Osteoblast (primary cell): ENCODE results near the gene SLC25A19. TPM values are rescaled to one million over a fixed set of nuclear protein-coding genes. Genes with fewer than 3 reads are reported as not detected.

Experiments
- DNase-seq: peaks from one replicate; pipeline ENCODE4 v3.0.0; 2011; ENCODE audit warnings: low spot score, mixed read lengths; ENCODE audit not compliant: insufficient read length; ENCODE audit errors: missing footprints
- H2AFZ ChIP-seq: 2 replicates; pipeline ENCODE4 v1.6.0; 2011; ENCODE audit warnings: mild to moderate bottlenecking, low read length
- H3K27ac ChIP-seq: 2 replicates; pipeline ENCODE4 v1.5.1; 2011; ENCODE audit warnings: mild to moderate bottlenecking, low read depth, low read length, moderate library complexity
- H3K27me3 ChIP-seq: 2 replicates; pipeline ENCODE4 v1.6.0; 2012; ENCODE audit warnings: mild to moderate bottlenecking, control low read depth, inconsistent platforms, low read length, moderate library complexity; ENCODE audit not compliant: insufficient read depth
- H3K36me3 ChIP-seq: 2 replicates; pipeline ENCODE4 v1.5.1; 2011; ENCODE audit warnings: mild to moderate bottlenecking, low read length, control low read depth, moderate library complexity; ENCODE audit not compliant: insufficient read depth
- H3K4me1 ChIP-seq: 2 replicates; pipeline ENCODE4 v1.5.1; 2011; ENCODE audit warnings: mild to moderate bottlenecking, low read length, control low read depth, moderate library complexity; ENCODE audit not compliant: insufficient read depth
- H3K4me2 ChIP-seq: 2 replicates; pipeline ENCODE4 v1.6.0; 2011; ENCODE audit warnings: mild to moderate bottlenecking, low read length; ENCODE audit not compliant: insufficient read depth
- H3K4me3 ChIP-seq: fragments of 200-600 bp; sonication (generic); 3 replicates; pipeline ENCODE4 v1.5.1; 2012; ENCODE audit warnings: mild to moderate bottlenecking, low read length, inconsistent platforms; ENCODE audit not compliant: insufficient read depth
- H3K79me2 ChIP-seq: 2 replicates; pipeline ENCODE4 v1.6.0; 2012; ENCODE audit warnings: mild to moderate bottlenecking, low read length, control low read depth, inconsistent platforms; ENCODE audit not compliant: insufficient read depth
- H3K9me3 ChIP-seq: 2 replicates; pipeline ENCODE4 v1.5.1; 2011; ENCODE audit warnings: low read depth, low read length, control low read depth
- H4K20me1 ChIP-seq: 2 replicates; pipeline ENCODE4 v1.6.0; 2012; ENCODE audit warnings: mild to moderate bottlenecking, low read length, control low read depth; ENCODE audit not compliant: insufficient read depth
- total RNA-seq: library from RNA; depleted of rRNA; stranded (reverse); fragments of >200 nt; gene quantifications from 2 replicates; pipeline ENCODE4 v1.2.3, GENCODE V29; 2012
- TF ChIP-seq, protein P1 (sequence below): IDR thresholded peaks from 2 replicates; pipeline ENCODE4 v1.5.1; 2011; ENCODE audit warnings: mild to moderate bottlenecking, low read depth, low read length, moderate library complexity; ENCODE audit errors: extremely low read depth

SLC25A19 gene
- total RNA-seq, 1 donor: 4.7 TPM

DNA sequence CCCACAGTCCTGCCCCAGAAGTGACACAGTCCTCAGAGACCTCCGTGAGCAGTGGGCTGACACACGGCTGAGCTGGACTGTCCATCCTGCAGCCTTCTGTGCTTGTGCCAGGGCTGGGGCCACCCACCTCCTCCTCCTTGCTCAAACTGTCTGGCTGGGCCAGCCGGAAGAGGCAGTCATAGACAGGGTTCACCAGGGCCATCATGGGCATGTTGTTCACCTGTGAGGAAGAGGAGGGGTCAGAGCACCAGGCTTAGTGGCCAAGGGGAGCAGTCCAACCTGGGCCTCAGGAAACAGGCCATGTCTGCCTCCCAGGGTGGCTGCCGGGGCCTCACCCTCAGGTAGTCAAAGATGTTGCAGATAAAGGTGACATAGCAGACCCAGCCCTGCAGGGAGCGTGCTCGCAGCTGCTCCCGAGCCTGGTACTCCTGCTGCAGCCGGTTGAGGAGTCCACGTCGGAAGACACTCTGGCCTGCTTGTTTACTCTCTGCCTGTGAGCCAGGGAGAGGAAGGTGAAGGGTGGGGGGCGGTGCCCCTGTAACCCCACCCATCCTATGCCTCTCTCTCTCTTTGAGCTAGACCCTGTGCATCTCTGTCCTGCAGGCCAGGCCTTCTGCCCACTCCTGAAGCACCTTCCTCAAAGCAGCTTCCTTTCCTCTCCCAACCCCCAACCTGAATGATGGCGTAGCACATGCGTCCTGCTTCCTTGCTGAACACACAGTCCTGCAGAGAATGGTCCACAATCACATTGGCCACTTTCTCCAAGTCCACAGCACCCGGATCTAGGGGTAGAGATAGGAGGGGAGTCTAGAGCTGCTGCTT is 21.6 kb downstream of the SLC25A19 start:
- no peak overlapping the region for H2AFZ ChIP-seq
- H3K27me3 ChIP-seq: no peaks in the 10 kb centered on the region
- DNase-seq: no peak
- peaks cover 9% of the 10 kb centered on the region for H3K79me2 ChIP-seq
- H3K4me2 ChIP-seq: no peak overlapping the region
- peaks cover 29% of the 10 kb centered on the region for H3K36me3 ChIP-seq
- H3K9me3 ChIP-seq: no peaks in the 10 kb centered on the region
- peaks cover 4% of the 10 kb centered on the region for H4K20me1 ChIP-seq
- TF ChIP-seq, protein P1, sequence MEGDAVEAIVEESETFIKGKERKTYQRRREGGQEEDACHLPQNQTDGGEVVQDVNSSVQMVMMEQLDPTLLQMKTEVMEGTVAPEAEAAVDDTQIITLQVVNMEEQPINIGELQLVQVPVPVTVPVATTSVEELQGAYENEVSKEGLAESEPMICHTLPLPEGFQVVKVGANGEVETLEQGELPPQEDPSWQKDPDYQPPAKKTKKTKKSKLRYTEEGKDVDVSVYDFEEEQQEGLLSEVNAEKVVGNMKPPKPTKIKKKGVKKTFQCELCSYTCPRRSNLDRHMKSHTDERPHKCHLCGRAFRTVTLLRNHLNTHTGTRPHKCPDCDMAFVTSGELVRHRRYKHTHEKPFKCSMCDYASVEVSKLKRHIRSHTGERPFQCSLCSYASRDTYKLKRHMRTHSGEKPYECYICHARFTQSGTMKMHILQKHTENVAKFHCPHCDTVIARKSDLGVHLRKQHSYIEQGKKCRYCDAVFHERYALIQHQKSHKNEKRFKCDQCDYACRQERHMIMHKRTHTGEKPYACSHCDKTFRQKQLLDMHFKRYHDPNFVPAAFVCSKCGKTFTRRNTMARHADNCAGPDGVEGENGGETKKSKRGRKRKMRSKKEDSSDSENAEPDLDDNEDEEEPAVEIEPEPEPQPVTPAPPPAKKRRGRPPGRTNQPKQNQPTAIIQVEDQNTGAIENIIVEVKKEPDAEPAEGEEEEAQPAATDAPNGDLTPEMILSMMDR: peak; percentile 6
- H3K4me3 ChIP-seq: no peak overlapping the region
- H3K27ac ChIP-seq: no peak overlapping the region
- H3K4me1 ChIP-seq: peaks cover 36% of the 10 kb centered on the region

DNA sequence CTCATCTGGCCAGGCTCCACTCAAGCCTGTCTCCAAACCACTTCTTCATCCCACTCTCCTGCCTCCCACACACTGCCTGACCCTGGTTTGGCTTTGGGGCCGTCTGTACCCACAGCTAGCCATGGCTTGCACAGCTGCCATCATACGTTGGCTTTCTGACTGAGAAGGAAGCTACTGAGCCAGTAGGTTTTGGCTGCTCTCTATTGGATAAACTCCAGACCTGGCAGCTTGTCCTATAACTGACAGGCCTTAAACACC is 22.2 kb downstream of the SLC25A19 start:
- no peaks in the 10 kb centered on the region for H3K9me3 ChIP-seq
- TF ChIP-seq, protein P1: no peak
- peaks cover 29% of the 10 kb centered on the region for H3K36me3 ChIP-seq
- H3K27me3 ChIP-seq: no peaks in the 10 kb centered on the region
- no peak overlapping the region for H3K27ac ChIP-seq
- peaks cover 14% of the 10 kb centered on the region for H3K79me2 ChIP-seq
- no peak overlapping the region for H2AFZ ChIP-seq
- no peaks in the 10 kb centered on the region for H4K20me1 ChIP-seq
- H3K4me1 ChIP-seq: peaks cover 36% of the 10 kb centered on the region
- no peak for DNase-seq
- H3K4me2 ChIP-seq: no peak overlapping the region
- no peak overlapping the region for H3K4me3 ChIP-seq

DNA sequence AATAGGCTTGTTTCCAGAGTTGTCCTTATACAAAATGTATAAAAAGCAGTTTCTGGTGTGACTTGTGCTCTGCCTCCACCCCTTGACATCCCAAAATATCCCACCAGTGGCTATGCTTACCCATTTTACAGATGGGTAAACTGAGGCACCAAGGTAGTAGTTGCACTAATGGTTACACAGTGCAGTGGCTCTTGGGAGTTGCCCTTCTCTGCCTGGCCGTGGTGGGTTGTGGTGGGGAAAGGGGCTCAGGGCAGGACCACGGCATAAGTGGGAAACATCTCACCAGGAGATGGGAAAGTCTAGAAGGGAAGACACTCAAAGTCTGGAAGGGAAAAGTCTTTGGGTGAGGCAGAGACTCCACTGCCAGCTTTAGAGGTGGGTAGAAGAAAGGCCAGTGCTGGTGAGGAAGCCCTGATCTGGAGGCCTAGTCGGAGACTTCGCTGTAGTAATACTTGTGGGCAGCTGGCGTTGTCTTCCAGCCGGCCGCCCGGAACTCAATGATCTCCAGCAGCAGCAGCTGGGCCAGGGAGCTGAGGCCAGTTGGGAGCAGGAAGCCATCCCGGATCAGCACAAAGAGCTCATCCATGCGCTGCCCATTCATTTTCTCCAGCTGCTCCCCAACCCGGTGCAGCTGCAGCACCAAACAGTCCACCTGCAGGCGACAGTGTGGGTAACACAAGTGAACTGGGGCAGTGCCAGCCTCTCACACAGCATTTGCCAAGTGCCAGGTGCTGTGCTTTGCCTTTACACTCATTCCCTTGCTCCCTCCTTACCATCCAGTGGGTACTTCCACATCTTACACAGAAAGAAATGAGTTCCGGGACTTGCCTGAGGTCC is 22.7 kb downstream of the SLC25A19 start:
- DNase-seq: peak; percentile 68
- Histone ChIP-seq H3K4me2 (no peak overlapping the region), H4K20me1 (no peaks in the 10 kb centered on the region), H3K4me1 (peaks cover 31% of the 10 kb centered on the region), H3K4me3 (no peak overlapping the region), H3K27me3 (no peaks in the 10 kb centered on the region), H3K36me3 (peaks cover 29% of the 10 kb centered on the region), H3K27ac (no peak overlapping the region), H2AFZ (no peak overlapping the region), H3K79me2 (peaks cover 18% of the 10 kb centered on the region), H3K9me3 (no peaks in the 10 kb centered on the region)
- TF ChIP-seq, protein P1: no peak
